GM12878 (cell line): ENCODE results near the gene KNSTRN. TPM values are rescaled to one million over a fixed set of nuclear protein-coding genes. Genes with fewer than 3 reads are reported as not detected.

Experiments used
- ATAC-seq: fragments of 200-7000 bp; cut with Tn5 transposase; 3 replicates; pipeline ENCODE4 v1.9.1; 2020; ENCODE audit warnings: mild to moderate bottlenecking, moderate library complexity
- BruUV-seq: library from RNA; stranded (reverse); fragments of 400-500 nt; replicated peaks from 2 replicates; lab custom pipeline; 2021; lab: Mats Ljungman, UMichigan
- CTCF ChIA-PET: fragments of 300-600 bp; sonication (Branson Sonifier 250); formaldehyde crosslinking; extraction: SDS; loops from one replicate; lab custom pipeline; 2021; ENCODE audit warnings: inconsistent platforms; lab: Yijun Ruan, JAX
- POLR2A ChIA-PET: fragments of 350-600 bp; formaldehyde crosslinking; extraction: SDS; loops from one replicate; lab custom pipeline; 2021; ENCODE audit warnings: inconsistent platforms; lab: Charles Lee
- RAD21 ChIA-PET: fragments of 300-600 bp; sonication (Branson Sonifier 250); formaldehyde crosslinking; loops from one replicate; lab custom pipeline; 2023; ENCODE audit warnings: antibody characterized with exemption; ENCODE audit not compliant: unreplicated experiment; lab: Charles Lee
- SMC1A ChIA-PET: fragments of 300-600 bp; sonication (Branson Sonifier 250); formaldehyde crosslinking; loops from one replicate; lab custom pipeline; 2023; ENCODE audit not compliant: unreplicated experiment, uncharacterized antibody; lab: Charles Lee
- DNase-seq: peaks from one replicate; pipeline ENCODE4 v3.0.0-alpha.2; 2011; ENCODE audit warnings: low read depth, low spot score
- FAIRE-seq: peaks from 3 replicates; lab custom pipeline; 2011; peaks lifted over from hg19 to GRCh38; lab: Jason Lieb, UNC
- H2AFZ ChIP-seq: 2 replicates; pipeline ENCODE4 v1.6.0; 2011; ENCODE audit warnings: low read depth, low read length, control low read depth; ENCODE audit not compliant: control insufficient read depth
- H3K27ac ChIP-seq: 2 replicates; pipeline ENCODE4 v1.5.1; 2011; ENCODE audit warnings: control low read depth; ENCODE audit not compliant: control insufficient read depth, insufficient read depth
- H3K27me3 ChIP-seq, 2 experiments: replicated peaks in 1 of 2; 2 replicates each; pipeline versions ENCODE4 v1.6.0 to v1.6.1; 2011; ENCODE audit warnings: low read length in 1 of 2; ENCODE audit not compliant: control insufficient read depth in 2 of 2, insufficient read depth in 2 of 2
- H3K36me3 ChIP-seq, 2 experiments: 2 replicates each; pipeline ENCODE4 v1.5.1; 2011; ENCODE audit warnings: low read length in 1 of 2; ENCODE audit not compliant: control insufficient read depth in 2 of 2, insufficient read depth in 2 of 2
- H3K4me1 ChIP-seq: 2 replicates; pipeline ENCODE4 v1.6.1; 2011; ENCODE audit warnings: mild to moderate bottlenecking, low read length, moderate library complexity, mixed read lengths; ENCODE audit not compliant: control insufficient read depth, insufficient read depth
- H3K4me2 ChIP-seq: 2 replicates; pipeline ENCODE4 v1.6.0; 2011; ENCODE audit warnings: control low read depth; ENCODE audit not compliant: control insufficient read depth, insufficient read depth
- H3K4me3 ChIP-seq: fragments of 200-600 bp; sonication (generic); 2 replicates; pipeline ENCODE4 v1.5.1; 2016
- H3K79me2 ChIP-seq: 2 replicates; pipeline ENCODE4 v1.6.0; 2011; ENCODE audit warnings: low read length; ENCODE audit not compliant: control insufficient read depth, insufficient read depth
- H3K9ac ChIP-seq: 2 replicates; pipeline ENCODE4 v1.8.0; 2011; ENCODE audit warnings: low read length, control low read depth, mixed read lengths; ENCODE audit not compliant: control insufficient read depth, insufficient read depth
- H3K9me3 ChIP-seq: replicated peaks from 3 replicates; pipeline ENCODE4 v1.5.1; 2011; ENCODE audit warnings: mild to moderate bottlenecking, low read length; ENCODE audit not compliant: control insufficient read depth, insufficient read depth
- H4K20me1 ChIP-seq: 2 replicates; pipeline ENCODE4 v1.6.0; 2011; ENCODE audit not compliant: control insufficient read depth, insufficient read depth
- BMI1 ChIP-seq: fragments of 450-650 bp; IDR thresholded peaks from 2 replicates; pipeline ENCODE4 v1.6.1; 2016; ENCODE audit warnings: mild to moderate bottlenecking, moderate library complexity, borderline replicate concordance
- CBFB ChIP-seq: IDR thresholded peaks from 2 replicates; pipeline ENCODE4 v1.6.1; 2016; ENCODE audit warnings: antibody characterized with exemption, low read depth
- RFX5 ChIP-seq: IDR thresholded peaks from 2 replicates; pipeline ENCODE4 v1.6.1; 2011; ENCODE audit warnings: low read depth, low read length, improper control_type of control experiment
- SMARCA5 ChIP-seq: fragments of 450-650 bp; IDR thresholded peaks from 2 replicates; pipeline ENCODE4 v1.6.1; 2017; ENCODE audit warnings: mild to moderate bottlenecking
- SPI1 ChIP-seq: IDR thresholded peaks from 2 replicates; pipeline ENCODE4 v1.6.1; 2011; ENCODE audit warnings: low read depth, mild to moderate bottlenecking, low read length, moderate library complexity, borderline replicate concordance; ENCODE audit not compliant: insufficient read depth
- WGBS: methylation state at CpG from one replicate; pipeline ENCODE4 v1.1.6; 2016; ENCODE audit warnings: low lambda C conversion rate; ENCODE audit not compliant: insufficient replicate concordance, insufficient coverage; ENCODE audit errors: missing lambda C conversion rate; 5-methylcytosine and 5-hydroxymethylcytosine counted together
- in situ Hi-C: fragments of 300-500 bp; cut with MboI; formaldehyde crosslinking; loops from 9 replicates; pipeline ENCODE4 v1.14.3; 2018; ENCODE audit warnings: mixed read lengths
- intact Hi-C: fragments of 100-400 bp; cut with micrococcal nuclease; formaldehyde crosslinking; loops from one replicate; pipeline ENCODE4 v1.14.2; 2022; ENCODE audit not compliant: unreplicated experiment
- polyA plus RNA-seq, 11 experiments: library from polyadenylated mRNA; depleted of rRNA in 4 of 11; unstranded in 6 of 11; stranded (reverse) in 5 of 11; fragments of >200 nt; fragmentation: Nextera tagmentation in 4 of 11; fragmentation: Illumina TruSeq in 1 of 11; extraction: Ambion mirVana in 4 of 11; extraction: Trizol in 1 of 11; gene quantifications; 1 replicate in 1 of 11; 2 replicates in 10 of 11; pipeline versions ENCODE4 v1.2.1 to v1.2.3, GENCODE V29; 2011 to 2016; ENCODE audit warnings: inconsistent platforms in 2 of 11, missing spikeins in 2 of 11, low read depth in 1 of 11
- total RNA-seq, 4 experiments: library from RNA; depleted of rRNA in 3 of 4; stranded (reverse); fragments of >200 nt in 3 of 4; fragmentation: Illumina TruSeq in 1 of 4; extraction: Trizol in 1 of 4; gene quantifications; 2 replicates each; pipeline versions ENCODE4 v1.2.1 to v1.2.3, GENCODE V29; 2013 to 2021
- TF ChIP-seq, protein P1 (sequence below): fragments of 450-650 bp; formaldehyde crosslinking; IDR thresholded peaks from 2 replicates; pipeline ENCODE4 v1.5.0; 2022; ENCODE audit warnings: mild to moderate bottlenecking, missing genetic modification characterization

The KNSTRN gene
- total and polyA plus RNA-seq, 10 of the 15 experiments (the other 5 are each of a cell fraction or from before 2014, with no cell fraction given) = 30.3 to 72.1 (median 47.1) TPM

DNA sequence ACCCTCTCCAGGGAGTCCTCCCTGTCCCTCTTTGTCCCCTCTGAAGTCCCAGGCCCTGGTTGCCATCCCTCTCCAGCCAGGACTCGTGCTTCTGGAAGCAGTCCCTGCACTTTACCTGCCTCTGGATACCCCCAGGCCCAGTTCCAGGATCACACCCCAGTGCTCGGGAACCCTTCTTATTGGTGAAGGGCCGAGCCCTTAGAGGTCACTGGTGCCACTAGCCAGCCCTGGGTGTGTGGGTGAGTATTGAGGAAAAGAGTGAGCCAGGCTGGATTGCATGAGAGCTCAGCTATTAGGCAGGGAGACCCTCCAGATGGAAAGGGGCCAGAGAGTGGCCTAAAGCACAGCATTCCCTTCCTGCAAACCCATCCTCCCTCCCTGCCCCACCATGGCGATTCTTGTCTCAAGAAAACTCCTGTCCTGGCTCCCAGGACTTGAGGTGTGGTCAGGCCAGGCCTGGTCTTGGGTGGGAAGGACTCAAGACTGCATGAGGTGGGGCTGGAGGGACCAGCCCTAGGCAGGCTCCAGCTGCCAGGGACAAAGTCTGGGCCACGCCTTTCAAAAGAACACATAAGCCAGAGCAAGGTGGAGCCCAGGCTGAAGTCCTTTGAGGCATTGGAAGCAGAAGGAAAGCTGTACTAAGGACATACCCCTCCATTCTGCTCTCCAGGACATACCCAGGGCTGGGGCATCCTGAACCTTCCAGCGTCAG is 36.5 kb upstream of the KNSTRN start:
- RAD21 ChIA-PET = no interaction called here
- Histone ChIP-seq H3K4me2 (no peak overlapping the region), H3K9ac (no peak overlapping the region), H3K9me3 (no peaks in the 10 kb centered on the region)
- TF ChIP-seq SPI1 = no peak
- TF ChIP-seq, all 136 proteins: peak for 0
- Histone ChIP-seq H3K27ac (no peak overlapping the region), H3K4me3 (no peak overlapping the region), H3K4me1 (no peaks in the 10 kb centered on the region), H3K36me3 (no peaks in the 10 kb centered on the region), H3K27me3 (no peaks in the 10 kb centered on the region), H3K79me2 (no peaks in the 10 kb centered on the region), H4K20me1 (no peaks in the 10 kb centered on the region), H2AFZ (no peak overlapping the region)
- BruUV-seq = no TSS peak
- intact Hi-C loops = loop anchor here (10.0 kb wide), 1 partner anchor 159 kb away; no protein-coding TSS in a partner anchor
- POLR2A ChIA-PET = no interaction called here
- WGBS = 26% methylated on average over 6 of the region's 6 CpGs
- in situ Hi-C loops = loop anchor here (5.0 kb wide), 1 partner anchor 76 kb away; no protein-coding TSS in a partner anchor
- ATAC-seq = no peak
- FAIRE-seq = no peak
- DNase-seq = no peak
- CTCF ChIA-PET = interaction anchor here (0.6 to 9.7 kb wide), 5 partner anchors 10 to 77 kb away, joined by 3 to 111 read pairs (median 5); no protein-coding TSS in a partner anchor
- SMC1A ChIA-PET = no interaction called here

DNA sequence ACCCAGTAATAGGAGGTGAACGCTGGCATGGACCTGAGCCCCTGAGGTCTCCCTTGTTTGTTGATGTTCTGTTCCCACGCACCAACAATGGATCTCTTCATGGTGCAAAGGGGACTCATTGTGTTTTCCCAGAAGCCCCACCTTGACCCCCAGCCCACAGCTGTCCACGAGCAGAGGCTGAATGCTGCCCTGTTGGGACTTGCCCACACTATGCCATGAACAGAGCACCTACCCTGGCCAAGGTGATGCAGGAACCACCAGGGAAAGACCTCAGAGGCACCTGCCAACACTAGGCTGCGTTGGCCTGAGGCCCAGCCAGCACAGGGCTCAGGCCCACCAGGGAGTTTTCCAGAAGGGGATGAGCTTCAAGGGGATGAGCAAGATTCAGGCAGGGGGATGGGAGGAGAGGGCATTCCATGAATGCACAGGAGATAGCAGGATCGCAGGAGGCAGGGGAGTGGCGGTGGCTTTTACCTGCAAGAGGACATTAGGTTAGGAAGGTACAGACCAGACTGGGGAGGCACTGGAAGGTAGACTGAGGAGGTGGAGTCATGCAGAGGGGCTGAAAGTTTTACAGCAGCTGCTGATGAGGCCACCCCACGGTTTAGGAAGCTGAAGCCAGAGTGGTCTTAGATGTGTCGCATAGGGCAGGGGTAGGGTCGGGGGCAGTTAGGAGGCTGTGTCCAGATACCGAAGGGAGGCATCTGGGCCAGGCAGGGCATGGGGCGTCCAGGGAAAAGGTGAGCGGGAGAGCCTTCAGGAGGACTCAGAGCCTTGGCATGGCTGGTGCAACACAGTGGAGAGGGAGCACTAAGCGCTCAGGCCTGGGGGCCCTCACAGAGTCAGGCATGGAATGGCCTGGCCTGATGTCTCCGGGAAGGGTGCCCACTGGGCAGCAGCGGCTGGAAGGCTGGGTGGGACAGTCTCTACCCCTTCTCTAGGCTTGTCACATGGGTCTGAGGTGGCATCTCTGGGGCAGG is 35.7 kb upstream of the KNSTRN start:
- H4K20me1 ChIP-seq = no peaks in the 10 kb centered on the region
- H3K27ac ChIP-seq = no peak overlapping the region
- DNase-seq (no peak), ATAC-seq (no peak), FAIRE-seq (no peak)
- no TSS peak for BruUV-seq
- no peaks in the 10 kb centered on the region for H3K36me3 ChIP-seq
- no peaks in the 10 kb centered on the region for H3K27me3 ChIP-seq
- no peaks in the 10 kb centered on the region for H3K4me1 ChIP-seq
- ChIA-PET CTCF (interaction anchor here (0.6 to 2.0 kb wide), 3 partner anchors 10 to 51 kb away, joined by 3 to 6 read pairs (median 3); partner anchors contain the start of gene DISP2), POLR2A (no interaction called here), SMC1A (no interaction called here), RAD21 (no interaction called here)
- H3K4me3 ChIP-seq = no peak overlapping the region
- H2AFZ ChIP-seq = no peak overlapping the region
- WGBS = 48% methylated on average over 15 of the region's 15 CpGs
- H3K4me2 ChIP-seq = no peak overlapping the region
- no peaks in the 10 kb centered on the region for H3K79me2 ChIP-seq
- in situ Hi-C loops = loop anchor here (5.0 kb wide), 1 partner anchor 75 kb away; no protein-coding TSS in a partner anchor
- no peak overlapping the region for H3K9ac ChIP-seq
- H3K9me3 ChIP-seq = no peaks in the 10 kb centered on the region
- intact Hi-C loops = loop anchor here (10.0 kb wide), 1 partner anchor 158 kb away; no protein-coding TSS in a partner anchor
- TF ChIP-seq, protein P1, sequence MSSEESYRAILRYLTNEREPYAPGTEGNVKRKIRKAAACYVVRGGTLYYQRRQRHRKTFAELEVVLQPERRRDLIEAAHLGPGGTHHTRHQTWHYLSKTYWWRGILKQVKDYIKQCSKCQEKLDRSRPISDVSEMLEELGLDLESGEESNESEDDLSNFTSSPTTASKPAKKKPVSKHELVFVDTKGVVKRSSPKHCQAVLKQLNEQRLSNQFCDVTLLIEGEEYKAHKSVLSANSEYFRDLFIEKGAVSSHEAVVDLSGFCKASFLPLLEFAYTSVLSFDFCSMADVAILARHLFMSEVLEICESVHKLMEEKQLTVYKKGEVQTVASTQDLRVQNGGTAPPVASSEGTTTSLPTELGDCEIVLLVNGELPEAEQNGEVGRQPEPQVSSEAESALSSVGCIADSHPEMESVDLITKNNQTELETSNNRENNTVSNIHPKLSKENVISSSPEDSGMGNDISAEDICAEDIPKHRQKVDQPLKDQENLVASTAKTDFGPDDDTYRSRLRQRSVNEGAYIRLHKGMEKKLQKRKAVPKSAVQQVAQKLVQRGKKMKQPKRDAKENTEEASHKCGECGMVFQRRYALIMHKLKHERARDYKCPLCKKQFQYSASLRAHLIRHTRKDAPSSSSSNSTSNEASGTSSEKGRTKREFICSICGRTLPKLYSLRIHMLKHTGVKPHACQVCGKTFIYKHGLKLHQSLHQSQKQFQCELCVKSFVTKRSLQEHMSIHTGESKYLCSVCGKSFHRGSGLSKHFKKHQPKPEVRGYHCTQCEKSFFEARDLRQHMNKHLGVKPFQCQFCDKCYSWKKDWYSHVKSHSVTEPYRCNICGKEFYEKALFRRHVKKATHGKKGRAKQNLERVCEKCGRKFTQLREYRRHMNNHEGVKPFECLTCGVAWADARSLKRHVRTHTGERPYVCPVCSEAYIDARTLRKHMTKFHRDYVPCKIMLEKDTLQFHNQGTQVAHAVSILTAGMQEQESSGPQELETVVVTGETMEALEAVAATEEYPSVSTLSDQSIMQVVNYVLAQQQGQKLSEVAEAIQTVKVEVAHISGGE = no peak
- TF ChIP-seq SMARCA5 = no peak
- TF ChIP-seq CBFB = no peak
- TF ChIP-seq BMI1 = no peak
- no peak for TF ChIP-seq RFX5
